GM12878 (cell line): ENCODE measurements around the gene AIRE. TPM values are rescaled to one million over a fixed set of nuclear protein-coding genes. Genes with fewer than 3 reads are reported as not detected.

Experiments used
- ATAC-seq: fragments of 200-7000 bp; cut with Tn5 transposase; 3 replicates; pipeline ENCODE4 v1.9.1; 2020; ENCODE audit warnings: mild to moderate bottlenecking, moderate library complexity
- BruUV-seq: library from RNA; stranded (reverse); fragments of 400-500 nt; replicated peaks from 2 replicates; lab custom pipeline; 2021; lab: Mats Ljungman, UMichigan
- CTCF ChIA-PET: fragments of 300-600 bp; sonication (Branson Sonifier 250); formaldehyde crosslinking; extraction: SDS; loops from one replicate; lab custom pipeline; 2021; ENCODE audit warnings: inconsistent platforms; lab: Yijun Ruan, JAX
- POLR2A ChIA-PET: fragments of 350-600 bp; formaldehyde crosslinking; extraction: SDS; loops from one replicate; lab custom pipeline; 2021; ENCODE audit warnings: inconsistent platforms; lab: Charles Lee
- RAD21 ChIA-PET: fragments of 300-600 bp; sonication (Branson Sonifier 250); formaldehyde crosslinking; loops from one replicate; lab custom pipeline; 2023; ENCODE audit warnings: antibody characterized with exemption; ENCODE audit not compliant: unreplicated experiment; lab: Charles Lee
- SMC1A ChIA-PET: fragments of 300-600 bp; sonication (Branson Sonifier 250); formaldehyde crosslinking; loops from one replicate; lab custom pipeline; 2023; ENCODE audit not compliant: unreplicated experiment, uncharacterized antibody; lab: Charles Lee
- DNase-seq: peaks from one replicate; pipeline ENCODE4 v3.0.0-alpha.2; 2011; ENCODE audit warnings: low read depth, low spot score
- FAIRE-seq: peaks from 3 replicates; lab custom pipeline; 2011; peaks lifted over from hg19 to GRCh38; lab: Jason Lieb, UNC
- H2AFZ ChIP-seq: 2 replicates; pipeline ENCODE4 v1.6.0; 2011; ENCODE audit warnings: low read depth, low read length, control low read depth; ENCODE audit not compliant: control insufficient read depth
- H3K27ac ChIP-seq: 2 replicates; pipeline ENCODE4 v1.5.1; 2011; ENCODE audit warnings: control low read depth; ENCODE audit not compliant: control insufficient read depth, insufficient read depth
- H3K27me3 ChIP-seq, 2 experiments: replicated peaks in 1 of 2; 2 replicates each; pipeline versions ENCODE4 v1.6.0 to v1.6.1; 2011; ENCODE audit warnings: low read length in 1 of 2; ENCODE audit not compliant: control insufficient read depth in 2 of 2, insufficient read depth in 2 of 2
- H3K36me3 ChIP-seq, 2 experiments: 2 replicates each; pipeline ENCODE4 v1.5.1; 2011; ENCODE audit warnings: low read length in 1 of 2; ENCODE audit not compliant: control insufficient read depth in 2 of 2, insufficient read depth in 2 of 2
- H3K4me1 ChIP-seq: 2 replicates; pipeline ENCODE4 v1.6.1; 2011; ENCODE audit warnings: mild to moderate bottlenecking, low read length, moderate library complexity, mixed read lengths; ENCODE audit not compliant: control insufficient read depth, insufficient read depth
- H3K4me2 ChIP-seq: 2 replicates; pipeline ENCODE4 v1.6.0; 2011; ENCODE audit warnings: control low read depth; ENCODE audit not compliant: control insufficient read depth, insufficient read depth
- H3K4me3 ChIP-seq: fragments of 200-600 bp; sonication (generic); 2 replicates; pipeline ENCODE4 v1.5.1; 2016
- H3K79me2 ChIP-seq: 2 replicates; pipeline ENCODE4 v1.6.0; 2011; ENCODE audit warnings: low read length; ENCODE audit not compliant: control insufficient read depth, insufficient read depth
- H3K9ac ChIP-seq: 2 replicates; pipeline ENCODE4 v1.8.0; 2011; ENCODE audit warnings: low read length, control low read depth, mixed read lengths; ENCODE audit not compliant: control insufficient read depth, insufficient read depth
- H3K9me3 ChIP-seq: replicated peaks from 3 replicates; pipeline ENCODE4 v1.5.1; 2011; ENCODE audit warnings: mild to moderate bottlenecking, low read length; ENCODE audit not compliant: control insufficient read depth, insufficient read depth
- H4K20me1 ChIP-seq: 2 replicates; pipeline ENCODE4 v1.6.0; 2011; ENCODE audit not compliant: control insufficient read depth, insufficient read depth
- IRF3 ChIP-seq: fragments of 450-650 bp; IDR thresholded peaks from 2 replicates; pipeline ENCODE4 v1.6.1; 2014; ENCODE audit warnings: mild to moderate bottlenecking
- POLR2A ChIP-seq: IDR thresholded peaks from 2 replicates; pipeline ENCODE4 v1.6.1; 2011; ENCODE audit warnings: low read depth, mild to moderate bottlenecking, low read length
- ZBTB4 ChIP-seq: fragments of 450-650 bp; formaldehyde crosslinking; IDR thresholded peaks from 2 replicates; pipeline ENCODE4 v1.4.0; 2022; ENCODE audit warnings: mild to moderate bottlenecking, moderate library complexity
- WGBS: methylation state at CpG from one replicate; pipeline ENCODE4 v1.1.6; 2016; ENCODE audit warnings: low lambda C conversion rate; ENCODE audit not compliant: insufficient replicate concordance, insufficient coverage; ENCODE audit errors: missing lambda C conversion rate; 5-methylcytosine and 5-hydroxymethylcytosine counted together
- in situ Hi-C: fragments of 300-500 bp; cut with MboI; formaldehyde crosslinking; loops from 9 replicates; pipeline ENCODE4 v1.14.3; 2018; ENCODE audit warnings: mixed read lengths
- intact Hi-C: fragments of 100-400 bp; cut with micrococcal nuclease; formaldehyde crosslinking; loops from one replicate; pipeline ENCODE4 v1.14.2; 2022; ENCODE audit not compliant: unreplicated experiment
- polyA plus RNA-seq, 11 experiments: library from polyadenylated mRNA; depleted of rRNA in 4 of 11; unstranded in 6 of 11; stranded (reverse) in 5 of 11; fragments of >200 nt; fragmentation: Nextera tagmentation in 4 of 11; fragmentation: Illumina TruSeq in 1 of 11; extraction: Ambion mirVana in 4 of 11; extraction: Trizol in 1 of 11; gene quantifications; 1 replicate in 1 of 11; 2 replicates in 10 of 11; pipeline versions ENCODE4 v1.2.1 to v1.2.3, GENCODE V29; 2011 to 2016; ENCODE audit warnings: inconsistent platforms in 2 of 11, missing spikeins in 2 of 11, low read depth in 1 of 11
- total RNA-seq, 4 experiments: library from RNA; depleted of rRNA in 3 of 4; stranded (reverse); fragments of >200 nt in 3 of 4; fragmentation: Illumina TruSeq in 1 of 4; extraction: Trizol in 1 of 4; gene quantifications; 2 replicates each; pipeline versions ENCODE4 v1.2.1 to v1.2.3, GENCODE V29; 2013 to 2021

The AIRE gene
- total and polyA plus RNA-seq, 10 of the 15 experiments (the other 5 are each of a cell fraction or from before 2014, with no cell fraction given), result 0.05 to 0.10 TPM; not detected in 8

GRCh38 chr21:44319407-44320065 lies 33.9 kb downstream of the AIRE start:
- Histone ChIP-seq H3K36me3 (peaks cover 17 to 41% of the 10 kb centered on the region in 2 experiments; a peak in 3 of 4 replicates), H3K79me2 (no peaks in the 10 kb centered on the region), H3K27me3 (no peaks in the 10 kb centered on the region), H2AFZ (no peak overlapping the region), H3K4me2 (no peak overlapping the region), H3K27ac (no peak overlapping the region), H3K9me3 (no peaks in the 10 kb centered on the region), H3K4me3 (no peak overlapping the region), H3K9ac (no peak overlapping the region), H3K4me1 (no peaks in the 10 kb centered on the region), H4K20me1 (no peaks in the 10 kb centered on the region)
- no peak for DNase-seq
- in situ Hi-C loops, result no loop called here
- BruUV-seq, result TSS peak; percentile 34
- 96% methylated on average over 35 of the region's 35 CpGs for WGBS
- RAD21 ChIA-PET, result no interaction called here
- CTCF ChIA-PET, result interaction anchor here (1.0 kb wide), 1 partner anchor 16 kb away, joined by 4 read pairs; no protein-coding TSS in a partner anchor
- no peak for TF ChIP-seq ZBTB4 (CRISPR knock-in tag)
- peak; percentile 44; the same call in 1 of the 2 replicates for TF ChIP-seq POLR2A
- ATAC-seq, result no peak
- intact Hi-C loops, result no loop called here
- SMC1A ChIA-PET, result no interaction called here
- no peak for FAIRE-seq
- POLR2A ChIA-PET, result no interaction called here

GRCh38 chr21:44320847-44321246 lies 35.2 kb downstream of the AIRE start:
- no peaks in the 10 kb centered on the region for H3K27me3 ChIP-seq
- H2AFZ ChIP-seq, result no peak overlapping the region
- H3K79me2 ChIP-seq, result no peaks in the 10 kb centered on the region
- no peak overlapping the region for H3K4me3 ChIP-seq
- H3K4me1 ChIP-seq, result no peaks in the 10 kb centered on the region
- no peaks in the 10 kb centered on the region for H4K20me1 ChIP-seq
- no peak overlapping the region for H3K4me2 ChIP-seq
- SMC1A ChIA-PET, result no interaction called here
- RAD21 ChIA-PET, result no interaction called here
- intact Hi-C loops (no loop called here), in situ Hi-C loops (no loop called here)
- H3K9ac ChIP-seq, result no peak overlapping the region
- no peak for ATAC-seq
- H3K27ac ChIP-seq, result no peak overlapping the region
- 0 out of 2 replicates have a peak, but pooled peaks have one; percentile 35 for TF ChIP-seq POLR2A
- TF ChIP-seq IRF3, result no peak
- no peaks in the 10 kb centered on the region for H3K9me3 ChIP-seq
- WGBS, result over 99% methylated on average over 12 of the region's 13 CpGs
- H3K36me3 ChIP-seq, result peaks cover 12 to 35% of the 10 kb centered on the region in 2 experiments; a peak in 3 of 4 replicates
- FAIRE-seq, result no peak
- POLR2A ChIA-PET, result no interaction called here
- BruUV-seq, result no TSS peak
- no peak for DNase-seq
- CTCF ChIA-PET, result no interaction called here
